ENCODE results near the gene LIMS2.

DNA sequence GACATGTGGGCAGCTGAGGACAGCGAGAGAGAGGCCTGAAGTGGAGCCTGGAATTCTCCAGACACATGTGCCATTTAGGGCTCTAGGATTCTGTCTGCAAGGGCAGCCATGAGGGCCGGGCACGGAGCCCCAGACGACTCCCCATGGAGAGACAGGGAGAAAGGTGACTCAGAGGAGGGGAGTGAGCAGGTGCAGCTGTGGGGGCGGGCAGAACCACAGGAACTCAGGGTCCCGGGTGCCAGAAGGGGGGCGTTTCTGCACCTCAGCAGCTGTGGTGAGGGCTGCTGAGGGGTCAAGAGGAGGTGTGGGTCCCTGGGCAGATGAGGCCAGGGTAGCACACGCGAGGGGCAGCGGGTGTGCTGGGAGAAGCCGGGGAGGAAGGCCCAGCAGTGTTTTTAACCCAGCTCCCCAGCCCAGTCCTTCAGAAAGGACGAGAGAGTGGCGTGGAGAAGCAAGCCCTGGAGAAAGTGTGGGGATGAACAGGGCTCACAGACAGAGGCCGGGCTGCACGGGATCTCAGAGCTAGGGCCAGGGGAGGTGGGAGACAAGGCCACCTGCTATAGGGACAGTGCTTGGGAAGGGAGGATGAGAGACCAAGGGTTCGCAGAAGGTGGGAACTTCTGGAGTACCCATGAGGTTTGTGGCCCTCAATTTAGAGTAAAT, 21.8 kb downstream of the LIMS2 start:
- no peak for TF ChIP-seq POLR2AphosphoS5 (IDR thresholded peaks at IDR 0.05; ENCODE audit: low read depth, low read length)
- TF ChIP-seq, protein P1, sequence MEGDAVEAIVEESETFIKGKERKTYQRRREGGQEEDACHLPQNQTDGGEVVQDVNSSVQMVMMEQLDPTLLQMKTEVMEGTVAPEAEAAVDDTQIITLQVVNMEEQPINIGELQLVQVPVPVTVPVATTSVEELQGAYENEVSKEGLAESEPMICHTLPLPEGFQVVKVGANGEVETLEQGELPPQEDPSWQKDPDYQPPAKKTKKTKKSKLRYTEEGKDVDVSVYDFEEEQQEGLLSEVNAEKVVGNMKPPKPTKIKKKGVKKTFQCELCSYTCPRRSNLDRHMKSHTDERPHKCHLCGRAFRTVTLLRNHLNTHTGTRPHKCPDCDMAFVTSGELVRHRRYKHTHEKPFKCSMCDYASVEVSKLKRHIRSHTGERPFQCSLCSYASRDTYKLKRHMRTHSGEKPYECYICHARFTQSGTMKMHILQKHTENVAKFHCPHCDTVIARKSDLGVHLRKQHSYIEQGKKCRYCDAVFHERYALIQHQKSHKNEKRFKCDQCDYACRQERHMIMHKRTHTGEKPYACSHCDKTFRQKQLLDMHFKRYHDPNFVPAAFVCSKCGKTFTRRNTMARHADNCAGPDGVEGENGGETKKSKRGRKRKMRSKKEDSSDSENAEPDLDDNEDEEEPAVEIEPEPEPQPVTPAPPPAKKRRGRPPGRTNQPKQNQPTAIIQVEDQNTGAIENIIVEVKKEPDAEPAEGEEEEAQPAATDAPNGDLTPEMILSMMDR (IDR thresholded peaks at IDR 0.05) = no peak
- TF ChIP-seq, protein P2, sequence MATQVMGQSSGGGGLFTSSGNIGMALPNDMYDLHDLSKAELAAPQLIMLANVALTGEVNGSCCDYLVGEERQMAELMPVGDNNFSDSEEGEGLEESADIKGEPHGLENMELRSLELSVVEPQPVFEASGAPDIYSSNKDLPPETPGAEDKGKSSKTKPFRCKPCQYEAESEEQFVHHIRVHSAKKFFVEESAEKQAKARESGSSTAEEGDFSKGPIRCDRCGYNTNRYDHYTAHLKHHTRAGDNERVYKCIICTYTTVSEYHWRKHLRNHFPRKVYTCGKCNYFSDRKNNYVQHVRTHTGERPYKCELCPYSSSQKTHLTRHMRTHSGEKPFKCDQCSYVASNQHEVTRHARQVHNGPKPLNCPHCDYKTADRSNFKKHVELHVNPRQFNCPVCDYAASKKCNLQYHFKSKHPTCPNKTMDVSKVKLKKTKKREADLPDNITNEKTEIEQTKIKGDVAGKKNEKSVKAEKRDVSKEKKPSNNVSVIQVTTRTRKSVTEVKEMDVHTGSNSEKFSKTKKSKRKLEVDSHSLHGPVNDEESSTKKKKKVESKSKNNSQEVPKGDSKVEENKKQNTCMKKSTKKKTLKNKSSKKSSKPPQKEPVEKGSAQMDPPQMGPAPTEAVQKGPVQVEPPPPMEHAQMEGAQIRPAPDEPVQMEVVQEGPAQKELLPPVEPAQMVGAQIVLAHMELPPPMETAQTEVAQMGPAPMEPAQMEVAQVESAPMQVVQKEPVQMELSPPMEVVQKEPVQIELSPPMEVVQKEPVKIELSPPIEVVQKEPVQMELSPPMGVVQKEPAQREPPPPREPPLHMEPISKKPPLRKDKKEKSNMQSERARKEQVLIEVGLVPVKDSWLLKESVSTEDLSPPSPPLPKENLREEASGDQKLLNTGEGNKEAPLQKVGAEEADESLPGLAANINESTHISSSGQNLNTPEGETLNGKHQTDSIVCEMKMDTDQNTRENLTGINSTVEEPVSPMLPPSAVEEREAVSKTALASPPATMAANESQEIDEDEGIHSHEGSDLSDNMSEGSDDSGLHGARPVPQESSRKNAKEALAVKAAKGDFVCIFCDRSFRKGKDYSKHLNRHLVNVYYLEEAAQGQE (IDR thresholded peaks at IDR 0.05; ENCODE audit: insufficient read depth in 1 of 2, low read depth in 2 of 2, low read length in 1 of 2) = no peak
- no peak for TF ChIP-seq SIN3A (IDR thresholded peaks at IDR 0.05; ENCODE audit: borderline replicate concordance, insufficient read depth, low read depth, low read length)

Data from Panc1 (cell line).